HepG2 (cell line): ENCODE measurements around the gene NPDC1. TPM values are rescaled to one million over a fixed set of nuclear protein-coding genes. Genes with fewer than 3 reads are reported as not detected.
A peak's percentile ranks its signal among the peaks of the same experiment; 100 is the strongest.

Experiments used
- BRD4 ChIP-seq: sonication (generic); formaldehyde crosslinking; IDR thresholded peaks from 2 replicates; pipeline ENCODE4 v1.4.0; 2020; ENCODE audit warnings: missing genetic modification reagents
- ELK4 ChIP-seq: sonication (generic); formaldehyde crosslinking; IDR thresholded peaks from 2 replicates; pipeline ENCODE4 v1.9.0; 2021; ENCODE audit warnings: missing genetic modification reagents, borderline replicate concordance
- GATA4 ChIP-seq: sonication (generic); IDR thresholded peaks from 2 replicates; pipeline ENCODE4 v1.6.1; 2016; ENCODE audit warnings: antibody characterized with exemption, low read depth, borderline replicate concordance
- KAT7 ChIP-seq: IDR thresholded peaks from 2 replicates; pipeline ENCODE4 v1.6.1; 2018; ENCODE audit warnings: borderline replicate concordance, missing compliant biosample characterization
- KIAA2018 ChIP-seq: sonication (generic); formaldehyde crosslinking; IDR thresholded peaks from 2 replicates; pipeline ENCODE4 v1.5.0; 2020; ENCODE audit warnings: mild to moderate bottlenecking, missing genetic modification reagents, borderline replicate concordance
- MTF1 ChIP-seq: sonication (generic); formaldehyde crosslinking; IDR thresholded peaks from 2 replicates; pipeline ENCODE4 v1.5.0; 2020; ENCODE audit warnings: missing genetic modification reagents
- MTF2 ChIP-seq: sonication (generic); formaldehyde crosslinking; IDR thresholded peaks from 2 replicates; pipeline ENCODE4 v1.5.0; 2020; ENCODE audit warnings: missing genetic modification reagents, borderline replicate concordance
- NCOR1 ChIP-seq: fragments of 200-600 bp; sonication (generic); IDR thresholded peaks from 2 replicates; pipeline ENCODE4 v1.7.0; 2017; ENCODE audit warnings: antibody characterized with exemption, low read length, borderline replicate concordance
- PLRG1 ChIP-seq: fragments of 450-650 bp; conservative IDR thresholded peaks from 2 replicates; pipeline ENCODE4 v1.6.1; 2016
- RFX1 ChIP-seq: fragments of 450-650 bp; IDR thresholded peaks from 2 replicates; pipeline ENCODE4 v1.6.1; 2017
- SETDB1 ChIP-seq: sonication (generic); formaldehyde crosslinking; IDR thresholded peaks from 2 replicates; pipeline ENCODE4 v1.5.1; 2020; ENCODE audit warnings: missing genetic modification reagents, mild to moderate bottlenecking, borderline replicate concordance
- ZNF276 ChIP-seq: sonication (generic); formaldehyde crosslinking; IDR thresholded peaks from 2 replicates; pipeline ENCODE4 v1.4.0; 2020; ENCODE audit warnings: mild to moderate bottlenecking, low read depth, missing genetic modification reagents
- ZNF34 ChIP-seq: sonication (generic); formaldehyde crosslinking; IDR thresholded peaks from 2 replicates; pipeline ENCODE4 v1.4.0; 2020; ENCODE audit warnings: mild to moderate bottlenecking, missing genetic modification reagents, borderline replicate concordance
- ZNF567 ChIP-seq: sonication (generic); formaldehyde crosslinking; IDR thresholded peaks from 2 replicates; pipeline ENCODE4 v1.8.1; 2023; ENCODE audit warnings: mild to moderate bottlenecking, missing genetic modification reagents, borderline replicate concordance
- ZZZ3 ChIP-seq: sonication (generic); formaldehyde crosslinking; IDR thresholded peaks from 2 replicates; pipeline ENCODE4 v1.4.0; 2020; ENCODE audit warnings: missing genetic modification reagents, mild to moderate bottlenecking, borderline replicate concordance
- polyA plus RNA-seq, 8 experiments: library from polyadenylated mRNA; depleted of rRNA in 3 of 8; stranded (reverse) in 7 of 8; unstranded in 1 of 8; fragments of >200 nt; fragmentation: Illumina TruSeq in 4 of 8; extraction: Trizol in 4 of 8; gene quantifications; 2 replicates each; pipeline versions ENCODE4 v1.2.1 to v1.2.3, GENCODE V29; 2011 to 2016; ENCODE audit warnings: low read depth in 4 of 8, missing spikeins in 1 of 8, mixed read lengths in 1 of 8; ENCODE audit not compliant: insufficient read depth in 1 of 8
- total RNA-seq, 5 experiments: library from RNA; depleted of rRNA; stranded (reverse); fragments of >200 nt; fragmentation: Illumina TruSeq; extraction: Trizol; gene quantifications; 2 replicates each; pipeline ENCODE4 v1.2.3, GENCODE V29; 2016; ENCODE audit warnings: low read depth in 1 of 5

NPDC1 gene
- total and polyA plus RNA-seq, 2 of the 13 experiments (the other 11 are each of a cell fraction or from before 2014, with no cell fraction given), result 0.84 to 5.4 TPM

- TF ChIP-seq ELK4 (CRISPR knock-in tag), result no peak
- TF ChIP-seq MTF1, result no peak
- no peak for TF ChIP-seq RFX1
- TF ChIP-seq KAT7 (CRISPR knock-in tag), result no peak
- TF ChIP-seq ZNF276 (CRISPR knock-in tag), result no peak
- no peak for TF ChIP-seq ZZZ3 (CRISPR knock-in tag)
- no peak for TF ChIP-seq ZNF34 (CRISPR knock-in tag)
- no peak for TF ChIP-seq PLRG1
- TF ChIP-seq ZNF567 (CRISPR knock-in tag), result no peak
- no peak for TF ChIP-seq SETDB1 (CRISPR knock-in tag)
- no peak for TF ChIP-seq KIAA2018
- no peak; the same call in 1 of the 2 replicates for TF ChIP-seq MTF2
- TF ChIP-seq NCOR1, result no peak
- TF ChIP-seq BRD4, result no peak; the same call in none of the 2 replicates
- TF ChIP-seq GATA4, result peak; percentile 38; the same call in 1 of the 2 replicates
These were observed 8.3 kb upstream of the NPDC1 start, which contains the start of gene ENTPD2 (continued) for GRCh38 chr9:137053944-137054931.
